GM19035 (cell line): ENCODE data around the gene SEMA3D.
A peak's percentile ranks its signal among the peaks of the same experiment; 100 is the strongest.

Source experiments
- ATAC-seq: cut with Tn5 transposase; IDR thresholded peaks from one replicate; pipeline ENCODE4 v1.9.1; 2021; ENCODE audit not compliant: unreplicated experiment

Gene SEMA3D

GRCh38 chr7:85081392-85081791 lies 105.5 kb downstream of the SEMA3D start:
- no peak for ATAC-seq

GRCh38 chr7:85079434-85079833 lies 107.4 kb downstream of the SEMA3D start:
- ATAC-seq = no peak

DNA sequence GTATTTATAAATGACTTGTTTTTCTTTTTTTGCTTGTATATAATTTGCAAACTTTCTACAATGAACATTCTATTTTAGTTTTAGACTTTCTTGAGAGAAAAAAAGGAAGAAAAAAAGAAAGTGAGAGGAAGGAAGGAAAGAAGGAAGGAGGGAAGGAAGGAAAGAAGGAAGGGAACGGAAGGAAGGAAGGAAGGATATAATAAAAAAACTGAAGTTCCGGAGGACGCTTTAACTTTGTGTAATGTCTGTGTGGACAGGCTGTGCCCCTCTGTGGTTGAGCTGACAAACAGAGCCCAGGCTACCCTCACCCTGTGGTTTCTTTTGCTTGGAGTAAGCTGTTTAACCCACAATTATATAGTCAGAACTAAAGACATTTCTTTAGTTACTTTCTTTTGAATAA lies 108.7 kb downstream of the SEMA3D start:
- ATAC-seq = no peak

DNA sequence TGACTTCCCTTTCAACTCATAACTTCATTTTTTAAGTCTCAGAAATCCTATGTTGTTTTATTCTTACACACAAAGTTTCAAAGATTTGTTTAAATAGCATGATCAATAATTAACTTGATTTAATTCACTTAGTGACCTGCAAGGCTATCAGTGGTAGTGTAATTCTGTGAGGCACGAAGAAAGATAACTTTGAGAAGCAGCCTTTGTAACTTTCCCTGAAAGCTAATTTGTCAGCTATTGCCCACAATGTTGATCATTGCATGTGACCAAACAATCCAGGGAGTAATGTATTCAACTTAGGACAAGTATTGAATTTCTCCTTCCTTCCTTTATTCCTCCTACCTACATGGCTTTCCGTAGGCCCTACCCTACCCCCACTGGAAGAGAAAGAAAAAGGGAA lies 111.0 kb downstream of the SEMA3D start:
- ATAC-seq = no peak

DNA sequence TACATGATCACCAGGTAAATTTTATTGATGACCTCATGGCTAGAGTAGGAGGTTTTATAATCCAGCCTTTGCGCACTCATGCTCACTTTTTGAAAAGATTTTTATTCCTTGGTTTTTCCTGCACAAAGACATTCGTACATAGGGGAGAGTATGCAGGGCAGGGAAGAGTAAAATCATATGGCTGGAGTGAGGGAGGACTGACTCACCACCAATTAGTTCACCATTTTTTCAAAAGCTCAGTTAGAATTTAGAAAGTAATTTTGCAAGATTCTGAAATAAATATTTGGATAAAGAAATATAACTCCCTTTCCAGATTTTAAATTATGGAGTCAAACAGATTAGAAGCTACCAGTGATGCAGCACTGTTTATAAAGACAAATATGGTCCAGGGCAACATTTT lies 111.9 kb downstream of the SEMA3D start:
- no peak for ATAC-seq

GRCh38 chr7:85074016-85074415 lies 112.8 kb downstream of the SEMA3D start:
- no peak for ATAC-seq

- ATAC-seq = no peak
These were observed 115.8 kb downstream of the SEMA3D start for GRCh38 chr7:85070967-85071628.

- no peak for ATAC-seq
These were observed 118.1 kb downstream of the SEMA3D start for GRCh38 chr7:85068799-85069198.

- ATAC-seq = no peak
These were observed 119.5 kb downstream of the SEMA3D start for GRCh38 chr7:85067371-85067770.

GRCh38 chr7:85065888-85066485 lies 120.9 kb downstream of the SEMA3D start:
- no peak for ATAC-seq

DNA sequence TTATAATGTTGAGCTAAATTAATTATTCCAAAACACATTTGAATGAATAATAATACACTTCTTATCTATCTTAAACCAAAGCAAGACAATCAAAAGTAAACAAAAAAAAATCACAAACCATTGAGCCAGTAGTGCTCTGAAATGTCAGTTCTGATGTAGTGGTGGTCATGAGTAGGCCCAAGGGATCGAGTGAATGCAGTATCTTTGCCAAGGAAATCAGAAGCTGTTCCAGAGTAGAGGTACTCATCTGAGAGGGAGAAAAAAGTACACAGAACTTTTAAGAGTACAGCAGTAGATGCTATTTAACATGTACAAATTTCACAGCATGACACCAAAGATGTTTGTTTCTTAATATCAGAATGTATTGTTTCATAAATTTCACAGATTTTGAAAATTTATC lies 121.5 kb downstream of the SEMA3D start:
- no peak for ATAC-seq

- no peak for ATAC-seq
These were observed 124.2 kb downstream of the SEMA3D start for GRCh38 chr7:85062651-85063050.

GRCh38 chr7:85061456-85061855 lies 125.4 kb downstream of the SEMA3D start:
- no peak for ATAC-seq

DNA sequence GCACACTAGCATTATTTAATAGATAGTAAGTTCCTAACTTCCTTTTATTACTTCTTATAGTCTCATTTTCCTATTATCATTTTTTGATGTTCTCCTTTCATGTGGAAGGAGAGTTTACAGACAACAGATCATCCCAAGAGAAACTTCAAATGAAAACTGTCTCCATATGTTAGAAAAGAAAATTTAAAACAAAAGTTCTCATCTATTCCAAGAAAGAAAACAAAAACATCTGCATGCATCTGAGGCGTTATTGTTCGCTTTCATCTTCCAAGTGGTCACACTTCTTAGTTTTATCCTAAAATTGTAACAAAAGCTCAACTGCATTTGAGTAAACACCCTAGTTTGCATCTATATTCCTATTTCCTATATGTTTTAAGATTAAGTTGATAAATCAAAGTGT lies 126.2 kb downstream of the SEMA3D start:
- no peak for ATAC-seq

GRCh38 chr7:85055906-85056305 lies 130.9 kb downstream of the SEMA3D start:
- ATAC-seq = no peak

DNA sequence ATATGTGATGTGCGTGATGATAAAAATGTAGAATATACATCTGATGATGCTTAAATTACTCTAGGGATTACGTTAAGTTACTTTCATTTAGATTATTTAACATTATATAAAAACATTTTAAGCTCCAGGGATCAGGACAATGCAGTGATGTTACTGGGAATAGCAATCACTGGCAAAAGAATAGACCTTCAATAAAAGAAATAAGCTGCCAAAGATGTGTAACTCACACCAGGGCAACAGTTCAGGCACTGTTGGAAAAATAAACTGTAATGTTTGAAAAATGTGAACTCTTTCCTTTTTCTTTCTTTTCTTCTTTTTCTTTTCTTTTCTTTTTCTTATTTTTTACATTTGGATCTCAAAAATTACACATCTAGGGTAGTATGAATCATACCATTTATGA lies 131.7 kb downstream of the SEMA3D start:
- no peak for ATAC-seq

- ATAC-seq = no peak
These were observed 132.6 kb downstream of the SEMA3D start for GRCh38 chr7:85054306-85054705.

DNA sequence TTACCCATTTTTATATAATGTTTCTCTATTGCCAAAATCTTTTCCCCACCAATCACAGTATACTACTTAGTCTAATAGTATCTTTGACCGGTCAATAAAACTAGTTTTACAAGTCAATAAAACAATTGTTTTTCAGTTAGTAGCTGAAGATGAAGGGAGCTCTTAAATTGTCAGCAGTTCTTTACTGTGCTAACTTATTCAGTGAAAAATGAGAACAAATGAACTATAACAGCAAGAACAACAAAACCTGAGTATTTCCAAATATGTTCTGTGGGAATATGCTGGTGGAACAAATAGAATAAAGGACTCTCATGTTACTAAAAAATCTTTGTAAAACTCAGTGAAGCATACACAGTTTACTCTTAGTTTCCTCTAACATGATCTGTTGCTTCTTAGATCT lies 134.0 kb downstream of the SEMA3D start:
- ATAC-seq = no peak

GRCh38 chr7:85052056-85052737 lies 134.7 kb downstream of the SEMA3D start:
- no peak for ATAC-seq

DNA sequence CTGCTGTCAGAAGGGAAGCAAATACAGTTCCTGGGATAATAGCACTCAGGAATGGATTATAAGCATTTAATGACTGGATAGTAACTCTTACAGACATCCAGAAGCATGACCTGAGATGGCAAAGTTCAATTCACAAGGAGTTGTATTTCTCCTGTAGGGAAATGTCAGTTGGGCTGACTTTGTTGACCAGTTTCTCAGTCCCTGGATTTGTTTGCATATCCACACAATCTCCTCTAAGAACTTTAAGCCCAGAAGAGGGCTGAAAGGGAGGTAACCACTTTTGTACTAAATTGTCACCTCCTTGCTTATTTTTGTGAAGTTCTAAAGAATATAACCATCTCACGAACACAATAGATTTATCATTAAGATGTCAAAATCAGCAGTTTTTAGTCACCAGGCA lies 140.3 kb downstream of the SEMA3D start:
- ATAC-seq = no peak

- peak; percentile 60 for ATAC-seq
These were observed 145.1 kb downstream of the SEMA3D start for GRCh38 chr7:85041605-85042216.
